SK-N-SH treated with all-trans-retinoic acid at 6 μM for 48 hours (cell line): ENCODE measurements around the gene ARHGEF10L.

Source experiments
- ATAC-seq: fragments of 200-7000 bp; cut with Tn5 transposase; 3 replicates; pipeline ENCODE4 v1.9.1; 2020; ENCODE audit warnings: mild to moderate bottlenecking, moderate library complexity
- ARNTL ChIP-seq: fragments of 450-650 bp; formaldehyde crosslinking; IDR thresholded peaks from 2 replicates; pipeline ENCODE4 v1.5.0; 2020; ENCODE audit warnings: low read depth, mild to moderate bottlenecking, moderate library complexity, borderline replicate concordance
- BACH2 ChIP-seq: fragments of 250-450 bp; sonication (Bioruptor Pico); IDR thresholded peaks from 2 replicates; pipeline ENCODE4 v1.9.0; 2021; ENCODE audit warnings: mild to moderate bottlenecking, borderline replicate concordance
- CREB5 ChIP-seq: fragments of 250-450 bp; sonication (Bioruptor Pico); IDR thresholded peaks from 2 replicates; pipeline ENCODE4 v1.5.1; 2020; ENCODE audit warnings: low read depth, mild to moderate bottlenecking, moderate library complexity
- CSDC2 ChIP-seq: fragments of 250-450 bp; sonication (Bioruptor Pico); IDR thresholded peaks from 2 replicates; pipeline ENCODE4 v1.5.0; 2020; ENCODE audit warnings: mild to moderate bottlenecking, moderate library complexity
- CSRNP3 ChIP-seq: fragments of 250-450 bp; sonication (Bioruptor Pico); IDR thresholded peaks from 2 replicates; pipeline ENCODE4 v1.5.1; 2021; ENCODE audit warnings: mild to moderate bottlenecking, moderate library complexity
- ESRRG ChIP-seq: fragments of 250-450 bp; sonication (Bioruptor Pico); IDR thresholded peaks from 2 replicates; pipeline ENCODE4 v1.6.1; 2021; ENCODE audit warnings: mild to moderate bottlenecking
- GLIS3 ChIP-seq: fragments of 250-450 bp; sonication (Bioruptor Pico); IDR thresholded peaks from 2 replicates; pipeline ENCODE4 v1.5.0; 2020; ENCODE audit warnings: mild to moderate bottlenecking, moderate library complexity
- ISL1 ChIP-seq: fragments of 250-450 bp; sonication (Bioruptor Pico); IDR thresholded peaks from 2 replicates; pipeline ENCODE4 v2.1.2; 2022; ENCODE audit warnings: mild to moderate bottlenecking, moderate library complexity
- PATZ1 ChIP-seq: fragments of 250-450 bp; sonication (Bioruptor Pico); IDR thresholded peaks from 2 replicates; pipeline ENCODE4 v1.8.0; 2020; ENCODE audit warnings: mild to moderate bottlenecking, moderate library complexity, borderline replicate concordance
- PPARA ChIP-seq: fragments of 250-450 bp; sonication (Bioruptor Pico); IDR thresholded peaks from 2 replicates; pipeline ENCODE4 v1.5.0; 2020; ENCODE audit warnings: mild to moderate bottlenecking, borderline replicate concordance
- RARB ChIP-seq: fragments of 250-450 bp; sonication (Bioruptor Pico); IDR thresholded peaks from 2 replicates; pipeline ENCODE4 v1.8.0; 2021; ENCODE audit warnings: mild to moderate bottlenecking, moderate library complexity
- TCF4 ChIP-seq: fragments of 250-450 bp; sonication (Bioruptor Pico); IDR thresholded peaks from 2 replicates; pipeline ENCODE4 v1.8.0; 2021; ENCODE audit warnings: mild to moderate bottlenecking, moderate library complexity, borderline replicate concordance
- TSHZ2 ChIP-seq: fragments of 250-450 bp; sonication (Bioruptor Pico); IDR thresholded peaks from 2 replicates; pipeline ENCODE4 v1.5.0; 2020; ENCODE audit warnings: mild to moderate bottlenecking, moderate library complexity
- ZC3H10 ChIP-seq: fragments of 250-450 bp; sonication (Bioruptor Pico); IDR thresholded peaks from 2 replicates; pipeline ENCODE4 v1.5.1; 2021; ENCODE audit warnings: mild to moderate bottlenecking, moderate library complexity
- ZNF565 ChIP-seq: fragments of 450-650 bp; formaldehyde crosslinking; conservative IDR thresholded peaks from 2 replicates; pipeline ENCODE4 v1.5.0; 2020; ENCODE audit warnings: low read depth, mild to moderate bottlenecking, moderate library complexity
- ZNF70 ChIP-seq: fragments of 450-650 bp; formaldehyde crosslinking; IDR thresholded peaks from 2 replicates; pipeline ENCODE4 v1.5.0; 2020; ENCODE audit warnings: mild to moderate bottlenecking, moderate library complexity
- ZNF8 ChIP-seq: fragments of 450-650 bp; formaldehyde crosslinking; IDR thresholded peaks from 2 replicates; pipeline ENCODE4 v1.5.0; 2020; ENCODE audit warnings: mild to moderate bottlenecking, moderate library complexity

ARHGEF10L gene

GRCh38 chr1:17523321-17524041 lies 16.0 kb upstream of the ARHGEF10L start:
- TF ChIP-seq PPARA (CRISPR knock-in tag) = no peak
- no peak for TF ChIP-seq CSRNP3 (CRISPR knock-in tag)
- TF ChIP-seq ARNTL (CRISPR knock-in tag) = no peak
- no peak for TF ChIP-seq RARB (CRISPR knock-in tag)

GRCh38 chr1:17524645-17525044 lies 14.9 kb upstream of the ARHGEF10L start:
- TF ChIP-seq CREB5 (CRISPR knock-in tag) (no peak), TSHZ2 (CRISPR knock-in tag) (no peak), PATZ1 (CRISPR knock-in tag) (no peak), PPARA (CRISPR knock-in tag) (no peak), ZNF70 (CRISPR knock-in tag) (no peak), BACH2 (CRISPR knock-in tag) (no peak), CSRNP3 (CRISPR knock-in tag) (no peak), RARB (CRISPR knock-in tag) (no peak), GLIS3 (CRISPR knock-in tag) (no peak), ARNTL (CRISPR knock-in tag) (no peak)
- ATAC-seq = no peak

More at GRCh38 chr1:17523321-17524041, 16.0 kb upstream of the ARHGEF10L start:
- no peak for ATAC-seq

- ATAC-seq = no peak; the same call in 1 of the 3 replicates
- TF ChIP-seq RARB (CRISPR knock-in tag) = no peak
- no peak for TF ChIP-seq CSRNP3 (CRISPR knock-in tag)
- no peak for TF ChIP-seq ZNF70 (CRISPR knock-in tag)
- TF ChIP-seq PPARA (CRISPR knock-in tag) = no peak
- TF ChIP-seq ZNF565 (CRISPR knock-in tag) = no peak
- TF ChIP-seq ZNF8 (CRISPR knock-in tag) = no peak
- TF ChIP-seq CSDC2 (CRISPR knock-in tag) = no peak
- TF ChIP-seq ISL1 (CRISPR knock-in tag) = no peak
- no peak for TF ChIP-seq ESRRG (CRISPR knock-in tag)
- TF ChIP-seq ARNTL (CRISPR knock-in tag) = no peak
- TF ChIP-seq ZC3H10 = no peak
- no peak for TF ChIP-seq TCF4 (CRISPR knock-in tag)
- TF ChIP-seq GLIS3 (CRISPR knock-in tag) = no peak
- TF ChIP-seq, all 23 proteins: peak for 0
These were observed 13.4 kb upstream of the ARHGEF10L start for GRCh38 chr1:17525996-17526686.
